Epithelial cell of esophagus (primary cell): ENCODE results near the gene RBBP8NL.

Source experiments
- DNase-seq: peaks from one replicate; pipeline ENCODE4 v3.0.0; 2010; ENCODE audit warnings: low read depth
- H3K4me3 ChIP-seq: 2 replicates; pipeline ENCODE4 v1.5.1; 2011; ENCODE audit warnings: mild to moderate bottlenecking, low read length, control low read depth
- TF ChIP-seq, protein P1 (sequence below): IDR thresholded peaks from 2 replicates; pipeline ENCODE4 v1.5.1; 2011; ENCODE audit warnings: low read depth, mild to moderate bottlenecking, low read length, control low read depth, inconsistent platforms; ENCODE audit not compliant: insufficient read depth; ENCODE audit errors: missing control alignments

Gene RBBP8NL

DNA sequence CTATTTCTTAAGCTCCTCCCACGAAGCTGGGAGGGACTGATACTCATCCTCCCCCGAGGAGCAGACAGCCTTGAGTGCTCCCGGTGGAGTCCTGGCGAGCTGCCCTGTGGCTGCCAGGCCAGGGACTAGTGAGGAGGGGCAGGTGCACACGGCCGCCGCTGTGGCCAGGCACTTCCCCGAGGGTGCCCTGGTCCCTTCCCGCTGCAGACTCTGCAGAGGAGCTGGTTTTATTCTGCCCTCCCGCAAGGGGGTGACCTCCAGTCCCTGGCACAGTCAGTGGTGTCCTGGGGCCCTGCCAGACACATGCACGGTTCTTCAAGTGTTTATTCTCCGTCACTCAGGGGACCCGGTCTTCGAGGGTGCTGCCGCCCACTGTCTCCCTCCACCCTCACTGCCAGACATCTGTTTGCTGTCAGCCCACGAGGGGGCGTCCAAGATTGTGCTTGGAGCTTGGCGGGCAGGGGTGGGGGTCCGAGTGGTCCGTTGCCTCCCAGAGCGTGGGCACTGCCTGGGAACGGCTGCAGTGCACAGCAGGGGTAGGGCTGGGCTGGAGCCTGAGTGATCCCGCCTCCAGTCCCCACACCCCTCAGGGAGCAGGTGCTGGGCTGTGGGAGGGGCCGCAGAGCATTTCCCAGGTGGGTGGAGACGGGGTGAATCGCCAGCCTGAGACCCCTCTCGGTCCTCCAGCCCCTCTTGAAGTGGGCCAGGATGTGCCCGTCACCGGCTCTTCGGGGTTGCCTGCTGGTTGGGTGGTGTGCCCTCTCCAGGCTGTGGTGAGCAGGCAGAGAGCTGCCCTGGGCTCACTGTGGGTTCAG lies 17.2 kb downstream of the RBBP8NL start:
- TF ChIP-seq, protein P1, sequence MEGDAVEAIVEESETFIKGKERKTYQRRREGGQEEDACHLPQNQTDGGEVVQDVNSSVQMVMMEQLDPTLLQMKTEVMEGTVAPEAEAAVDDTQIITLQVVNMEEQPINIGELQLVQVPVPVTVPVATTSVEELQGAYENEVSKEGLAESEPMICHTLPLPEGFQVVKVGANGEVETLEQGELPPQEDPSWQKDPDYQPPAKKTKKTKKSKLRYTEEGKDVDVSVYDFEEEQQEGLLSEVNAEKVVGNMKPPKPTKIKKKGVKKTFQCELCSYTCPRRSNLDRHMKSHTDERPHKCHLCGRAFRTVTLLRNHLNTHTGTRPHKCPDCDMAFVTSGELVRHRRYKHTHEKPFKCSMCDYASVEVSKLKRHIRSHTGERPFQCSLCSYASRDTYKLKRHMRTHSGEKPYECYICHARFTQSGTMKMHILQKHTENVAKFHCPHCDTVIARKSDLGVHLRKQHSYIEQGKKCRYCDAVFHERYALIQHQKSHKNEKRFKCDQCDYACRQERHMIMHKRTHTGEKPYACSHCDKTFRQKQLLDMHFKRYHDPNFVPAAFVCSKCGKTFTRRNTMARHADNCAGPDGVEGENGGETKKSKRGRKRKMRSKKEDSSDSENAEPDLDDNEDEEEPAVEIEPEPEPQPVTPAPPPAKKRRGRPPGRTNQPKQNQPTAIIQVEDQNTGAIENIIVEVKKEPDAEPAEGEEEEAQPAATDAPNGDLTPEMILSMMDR, result peak; percentile 55
- no peak overlapping the region for H3K4me3 ChIP-seq
- peak; percentile 21 for DNase-seq

DNA sequence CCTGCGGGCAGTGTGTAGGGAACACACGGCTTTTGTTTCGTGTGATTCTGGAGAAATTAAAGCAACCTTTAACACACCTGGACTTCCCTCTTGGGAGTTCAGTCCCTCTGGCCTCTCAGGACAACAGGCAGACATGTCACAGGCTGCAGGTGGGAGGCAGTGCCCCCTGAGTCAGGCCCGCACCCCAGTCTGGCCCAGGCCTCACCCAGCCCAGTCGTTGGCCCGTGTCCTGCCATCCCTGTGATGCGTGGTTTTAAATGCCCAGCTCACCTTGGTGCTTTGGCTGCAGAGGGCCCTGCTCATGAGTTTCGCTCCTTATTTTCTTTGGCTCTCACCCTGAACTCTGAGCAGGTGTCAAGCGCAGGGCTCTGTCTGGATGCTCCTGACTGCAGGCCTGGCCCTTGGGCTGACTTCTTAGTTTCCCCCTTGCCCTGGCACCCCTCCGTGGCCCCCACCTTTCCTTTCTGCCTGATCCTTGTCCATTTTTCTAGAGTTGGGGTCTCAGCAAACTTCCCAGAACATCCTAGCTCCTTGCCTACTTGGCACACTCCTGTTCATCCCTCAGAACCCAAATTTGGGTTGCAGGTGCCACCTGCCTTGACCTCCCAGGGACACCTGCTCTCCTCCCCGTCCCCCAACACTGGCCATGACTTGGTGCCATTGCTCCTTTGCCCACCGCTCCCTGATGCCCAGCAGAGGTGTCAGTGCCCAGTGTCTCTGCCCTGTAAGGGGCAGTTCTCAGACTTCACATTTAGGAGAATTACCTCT lies 18.1 kb downstream of the RBBP8NL start:
- H3K4me3 ChIP-seq, result no peak overlapping the region
- TF ChIP-seq, protein P1, result no peak
- DNase-seq, result no peak

- H3K4me3 ChIP-seq, result no peak overlapping the region
- TF ChIP-seq, protein P1, result no peak
Measured at GRCh38 chr20:62408640-62409039, 18.7 kb downstream of the RBBP8NL start.

DNA sequence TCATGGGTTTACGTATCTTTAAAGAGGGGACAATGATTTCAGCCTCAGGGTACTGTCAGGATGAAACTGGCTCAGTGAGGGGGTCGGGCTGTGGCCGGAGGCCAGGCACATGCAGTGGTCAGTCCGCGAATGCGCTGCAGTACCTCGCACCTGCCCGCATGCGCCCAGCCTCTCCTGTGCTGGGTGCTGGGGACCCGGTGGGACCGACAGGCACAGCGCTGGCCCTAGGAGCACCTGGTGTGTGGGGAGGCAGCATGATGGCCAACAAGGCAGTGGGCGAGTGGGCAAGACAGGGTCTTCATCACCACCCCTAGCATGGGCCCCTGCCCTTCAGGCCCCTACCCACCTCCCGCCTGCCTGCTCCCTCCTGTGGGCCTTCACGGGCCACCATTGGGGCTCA lies 19.3 kb downstream of the RBBP8NL start:
- H3K4me3 ChIP-seq, result no peak overlapping the region
- TF ChIP-seq, protein P1, result no peak
- no peak for DNase-seq

More at GRCh38 chr20:62408640-62409039, 18.7 kb downstream of the RBBP8NL start:
- DNase-seq, result no peak

DNA sequence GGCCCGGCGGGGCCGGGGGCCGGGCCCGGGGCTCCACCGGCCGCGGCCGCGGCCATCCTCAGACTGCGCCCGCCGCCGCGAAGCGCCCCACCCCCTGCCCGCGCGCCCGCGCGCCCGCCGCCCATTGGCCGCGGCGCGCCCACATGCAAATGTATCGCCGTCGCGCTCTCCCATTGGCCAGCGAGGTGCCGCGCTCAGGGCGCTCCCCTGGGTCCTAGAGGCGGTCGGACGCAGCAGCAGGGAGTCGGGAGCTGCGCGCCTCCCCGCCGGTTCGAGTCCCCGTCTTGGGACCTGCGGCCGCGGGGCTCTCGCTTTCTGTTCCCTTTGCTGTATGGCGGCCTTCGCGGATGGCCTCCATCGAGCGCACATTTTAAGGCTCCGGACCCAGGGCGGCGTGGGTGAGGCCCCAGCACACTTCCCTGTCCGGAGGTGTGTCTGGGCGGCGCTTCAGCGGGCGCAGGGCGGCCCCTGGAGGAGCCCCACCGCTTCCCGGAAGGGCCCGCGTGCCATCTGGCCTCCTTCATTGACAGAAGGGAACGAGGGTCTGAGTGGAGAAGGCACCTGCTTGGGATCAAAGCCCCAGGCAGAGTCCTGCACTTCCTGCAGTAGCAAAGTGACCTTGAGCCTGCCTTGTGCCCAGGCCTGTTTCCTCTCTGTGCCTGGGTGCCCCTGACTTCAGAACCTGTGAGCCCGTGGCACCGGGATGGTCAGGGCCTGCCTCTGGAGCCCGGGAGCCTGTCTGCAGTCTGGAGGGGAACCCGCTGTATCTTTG lies 19.9 kb downstream of the RBBP8NL start, which contains the start of gene CABLES2:
Gene CABLES2 (minus strand): TSS at position 65 of the 772 bp plus-strand sequence. CDS start 9 bp downstream, at position 56.
- TF ChIP-seq, protein P1, result no peak
- peak within 1 kb of the TSS; percentile 53 for H3K4me3 ChIP-seq
- DNase-seq, result peak; percentile 95

DNA sequence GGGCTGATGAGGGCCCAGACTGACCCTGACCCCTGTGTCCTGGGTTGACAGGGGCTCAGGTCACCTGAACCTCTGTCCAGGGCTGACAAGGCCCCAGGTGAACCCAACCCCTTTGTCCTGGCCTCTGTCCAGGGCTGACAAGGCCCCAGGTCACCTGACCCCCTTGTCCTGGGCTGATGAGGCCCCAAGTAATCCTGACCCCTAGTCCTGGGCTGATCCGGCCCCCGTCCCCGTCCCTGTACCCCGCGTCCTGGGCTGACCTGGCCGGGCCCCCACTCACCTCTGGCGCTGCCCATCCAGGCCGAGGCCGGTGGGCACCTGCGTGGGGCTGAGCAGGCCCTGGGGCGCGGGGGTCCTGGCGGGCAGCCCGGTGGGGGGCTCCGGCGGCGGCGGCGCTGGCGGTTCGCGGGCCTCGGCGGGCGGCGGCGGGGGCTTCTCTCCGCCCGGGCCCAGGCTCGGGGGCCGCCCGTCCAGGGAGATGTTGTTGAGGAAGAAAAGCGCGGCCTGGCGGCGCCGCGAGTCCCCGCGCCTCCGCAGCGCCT lies 20.6 kb downstream of the RBBP8NL start:
- TF ChIP-seq, protein P1, result no peak
- peak overlapping the region; percentile 53 for H3K4me3 ChIP-seq
- DNase-seq, result no peak
